ENCODE results near the gene TIPARP.
A peak's percentile ranks its signal among the peaks of the same experiment; 100 is the strongest.
"Not testable (repeated sequence)": the region's sequence is repeated elsewhere in the genome, so short reads cannot be mapped to it uniquely, and the experiment has no call there.

TIPARP gene

GRCh38 chr3:156648086-156648485 is 26.3 kb upstream of the TIPARP start:
- no peak for DNase-seq

- DNase-seq, result no peak
These were observed 24.7 kb upstream of the TIPARP start for GRCh38 chr3:156649681-156650080.

- not testable (repeated sequence) for DNase-seq
These were observed 21.7 kb upstream of the TIPARP start for GRCh38 chr3:156652661-156653060.

GRCh38 chr3:156654834-156655233 is 19.6 kb upstream of the TIPARP start:
- no peak for DNase-seq

- DNase-seq, result no peak
These were observed 18.4 kb upstream of the TIPARP start for GRCh38 chr3:156655819-156656550.

GRCh38 chr3:156657440-156657839 is 16.9 kb upstream of the TIPARP start:
- DNase-seq, result no peak

GRCh38 chr3:156657862-156658731 is 16.3 kb upstream of the TIPARP start:
- no peak for DNase-seq

- DNase-seq, result no peak
These were observed 15.7 kb upstream of the TIPARP start for GRCh38 chr3:156658732-156659090.

GRCh38 chr3:156659260-156659659 is 15.1 kb upstream of the TIPARP start:
- peak; percentile 52 for DNase-seq

GRCh38 chr3:156661155-156661554 is 13.2 kb upstream of the TIPARP start:
- DNase-seq, result no peak

- DNase-seq, result no peak
These were observed 10.2 kb upstream of the TIPARP start for GRCh38 chr3:156664011-156664830.

GRCh38 chr3:156664831-156665178 is 9.6 kb upstream of the TIPARP start:
- DNase-seq, result no peak

GRCh38 chr3:156665291-156665690 is 9.1 kb upstream of the TIPARP start:
- no peak for DNase-seq

GRCh38 chr3:156666073-156666472 is 8.3 kb upstream of the TIPARP start:
- DNase-seq, result no peak

- no peak for DNase-seq
These were observed 6.2 kb upstream of the TIPARP start for GRCh38 chr3:156668073-156668763.

- DNase-seq, result no peak
These were observed 4.3 kb upstream of the TIPARP start for GRCh38 chr3:156670077-156670476.

GRCh38 chr3:156670652-156671051 is 3.7 kb upstream of the TIPARP start:
- DNase-seq, result no peak

- DNase-seq, result no peak
These were observed 701 bp upstream of the TIPARP start for GRCh38 chr3:156673732-156674045.

GRCh38 chr3:156674911-156675829 is 780 bp downstream of the TIPARP start:
- peak; percentile 85 for DNase-seq

- DNase-seq, result peak; percentile 34
These were observed 1.7 kb downstream of the TIPARP start for GRCh38 chr3:156675830-156676767.

Data from left hindlimb (tissue), 1 donor.